Keratinocyte (primary cell): ENCODE measurements around the gene BBS7. TPM values are rescaled to one million over a fixed set of nuclear protein-coding genes. Genes with fewer than 3 reads are reported as not detected.

ENCODE experiments used
- DNase-seq: peaks from one replicate; pipeline ENCODE4 v3.0.0-alpha.2; 2011; ENCODE audit warnings: low read depth, missing footprints, low spot score
- FAIRE-seq: peaks from 2 replicates; lab custom pipeline; 2011; peaks lifted over from hg19 to GRCh38; lab: Jason Lieb, UNC
- H2AFZ ChIP-seq: 2 replicates; pipeline ENCODE4 v1.6.0; 2012; ENCODE audit warnings: low read length, control low read depth, inconsistent platforms; ENCODE audit not compliant: control insufficient read depth
- H3K27ac ChIP-seq: 2 replicates; pipeline ENCODE4 v1.5.1; 2011; ENCODE audit warnings: low read length; ENCODE audit not compliant: control insufficient read depth, insufficient read depth
- H3K27me3 ChIP-seq: 3 replicates; pipeline ENCODE4 v1.6.0; 2011; ENCODE audit warnings: low read length; ENCODE audit not compliant: control insufficient read depth, insufficient read depth; ENCODE audit errors: extremely low read depth
- H3K36me3 ChIP-seq, 2 experiments: 2 replicates in 1 of 2; 3 replicates in 1 of 2; pipeline ENCODE4 v1.5.1; 2011; ENCODE audit warnings: low read length in 2 of 2, mild to moderate bottlenecking in 1 of 2; ENCODE audit not compliant: control insufficient read depth in 2 of 2, insufficient read depth in 2 of 2; ENCODE audit errors: extremely low read depth in 1 of 2
- H3K4me1 ChIP-seq: 3 replicates; pipeline ENCODE4 v1.5.1; 2011; ENCODE audit warnings: low read length; ENCODE audit not compliant: control insufficient read depth, insufficient read depth; ENCODE audit errors: extremely low read depth
- H3K4me2 ChIP-seq: 3 replicates; pipeline ENCODE4 v1.6.0; 2011; ENCODE audit warnings: low read depth, low read length; ENCODE audit not compliant: control insufficient read depth, insufficient read depth; ENCODE audit errors: extremely low read depth
- H3K4me3 ChIP-seq, 3 experiments: fragments of 200-600 bp in 1 of 3; sonication (generic) in 1 of 3; 2 replicates in 2 of 3; 3 replicates in 1 of 3; pipeline ENCODE4 v1.5.1; 2011 to 2016; ENCODE audit warnings: low read length in 3 of 3, mild to moderate bottlenecking in 3 of 3, control low read depth in 2 of 3, inconsistent platforms in 1 of 3, low read depth in 1 of 3, mixed read lengths in 1 of 3, mixed run types in 1 of 3, moderate library complexity in 1 of 3; ENCODE audit not compliant: control insufficient read depth in 2 of 3, insufficient read depth in 2 of 3; ENCODE audit errors: extremely low read depth in 1 of 3
- H3K79me2 ChIP-seq: 2 replicates; pipeline ENCODE4 v1.6.0; 2012; ENCODE audit warnings: low read length; ENCODE audit not compliant: control insufficient read depth, insufficient read depth
- H3K9ac ChIP-seq: 3 replicates; pipeline ENCODE4 v1.6.0; 2011; ENCODE audit warnings: low read length; ENCODE audit not compliant: control insufficient read depth, insufficient read depth; ENCODE audit errors: extremely low read depth
- H3K9me1 ChIP-seq: 3 replicates; pipeline ENCODE4 v1.6.0; 2011; ENCODE audit warnings: low read length; ENCODE audit not compliant: control insufficient read depth, insufficient read depth; ENCODE audit errors: extremely low read depth
- H3K9me3 ChIP-seq: 2 replicates; pipeline ENCODE4 v1.5.1; 2012; ENCODE audit warnings: low read depth, low read length; ENCODE audit not compliant: control insufficient read depth
- H4K20me1 ChIP-seq: 3 replicates; pipeline ENCODE4 v1.6.0; 2011; ENCODE audit warnings: low read length; ENCODE audit not compliant: control insufficient read depth, insufficient read depth; ENCODE audit errors: extremely low read depth
- EZH2 ChIP-seq: IDR thresholded peaks from one replicate; pipeline ENCODE4 v1.6.1; 2012; ENCODE audit warnings: inconsistent platforms, mild to moderate bottlenecking, low read length, moderate library complexity
- dilution Hi-C: fragments of 300-500 bp; cut with MboI; formaldehyde crosslinking; loops from one replicate; pipeline ENCODE4 v1.7.0; 2020; ENCODE audit warnings: low sequenced_read_pairs; ENCODE audit not compliant: extremely low pct_ligation_motif_present
- polyA plus RNA-seq, 5 experiments: library from polyadenylated mRNA; depleted of rRNA in 3 of 5; stranded (reverse) in 3 of 5; stranded (forward) in 1 of 5; unstranded in 1 of 5; fragments of >200 nt; gene quantifications; 1 replicate in 1 of 5; 2 replicates in 3 of 5; 3 replicates in 1 of 5; pipeline versions ENCODE4 v1.2.1 to v1.2.3, GENCODE V29; 2011 to 2012; ENCODE audit warnings: missing spikeins in 2 of 5, low read depth in 1 of 5, low replicate concordance in 1 of 5
- TF ChIP-seq, protein P1 (sequence below), 3 experiments: IDR thresholded peaks in 1 of 3; conservative IDR thresholded peaks in 1 of 3; optimal IDR thresholded peaks in 1 of 3; 2 replicates in 2 of 3; 3 replicates in 1 of 3; pipeline versions ENCODE3 to v1.5.1; 2011; ENCODE audit warnings: low read length in 3 of 3, mild to moderate bottlenecking in 3 of 3, moderate library complexity in 2 of 3, control low read depth in 1 of 3, inconsistent platforms in 1 of 3; ENCODE audit not compliant: insufficient read depth in 2 of 3; ENCODE audit errors: extremely low read depth in 1 of 3

BBS7 gene
- polyA plus RNA-seq, 1 donor (not counting 4 experiments of a cell fraction or from before 2014, with no cell fraction given) = 34.8 TPM

DNA sequence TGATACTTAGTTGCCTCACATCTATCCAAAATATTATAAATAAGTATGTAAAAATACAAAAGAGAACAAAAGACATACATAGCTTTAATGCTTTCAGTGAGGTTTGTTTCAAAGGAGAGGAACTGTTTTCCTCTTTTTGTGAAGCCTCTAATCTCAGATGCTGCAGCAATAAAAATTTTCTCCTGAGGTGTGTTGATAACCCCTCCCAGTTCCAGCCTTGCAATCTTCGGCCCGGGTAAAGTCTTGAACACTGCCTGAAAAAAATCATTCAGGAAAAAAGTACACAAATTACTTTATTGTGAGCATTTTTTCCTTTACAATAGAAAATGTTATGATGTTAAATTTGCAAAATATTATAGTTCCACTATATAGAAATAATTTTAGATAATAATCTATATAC lies 8.8 kb downstream of the BBS7 start:
- Histone ChIP-seq H2AFZ (no peak overlapping the region), H3K4me1 (no peaks in the 10 kb centered on the region), H3K9me1 (no peaks in the 10 kb centered on the region), H3K9me3 (no peaks in the 10 kb centered on the region), H3K4me2 (no peak overlapping the region), H3K27me3 (no peaks in the 10 kb centered on the region), H3K36me3 (peaks cover 3 to 6% of the 10 kb centered on the region in 2 experiments), H4K20me1 (no peaks in the 10 kb centered on the region), H3K4me3 (no peak overlapping the region), H3K27ac (no peak overlapping the region), H3K79me2 (no peaks in the 10 kb centered on the region), H3K9ac (no peak overlapping the region)
- no peak for FAIRE-seq
- TF ChIP-seq, protein P1, sequence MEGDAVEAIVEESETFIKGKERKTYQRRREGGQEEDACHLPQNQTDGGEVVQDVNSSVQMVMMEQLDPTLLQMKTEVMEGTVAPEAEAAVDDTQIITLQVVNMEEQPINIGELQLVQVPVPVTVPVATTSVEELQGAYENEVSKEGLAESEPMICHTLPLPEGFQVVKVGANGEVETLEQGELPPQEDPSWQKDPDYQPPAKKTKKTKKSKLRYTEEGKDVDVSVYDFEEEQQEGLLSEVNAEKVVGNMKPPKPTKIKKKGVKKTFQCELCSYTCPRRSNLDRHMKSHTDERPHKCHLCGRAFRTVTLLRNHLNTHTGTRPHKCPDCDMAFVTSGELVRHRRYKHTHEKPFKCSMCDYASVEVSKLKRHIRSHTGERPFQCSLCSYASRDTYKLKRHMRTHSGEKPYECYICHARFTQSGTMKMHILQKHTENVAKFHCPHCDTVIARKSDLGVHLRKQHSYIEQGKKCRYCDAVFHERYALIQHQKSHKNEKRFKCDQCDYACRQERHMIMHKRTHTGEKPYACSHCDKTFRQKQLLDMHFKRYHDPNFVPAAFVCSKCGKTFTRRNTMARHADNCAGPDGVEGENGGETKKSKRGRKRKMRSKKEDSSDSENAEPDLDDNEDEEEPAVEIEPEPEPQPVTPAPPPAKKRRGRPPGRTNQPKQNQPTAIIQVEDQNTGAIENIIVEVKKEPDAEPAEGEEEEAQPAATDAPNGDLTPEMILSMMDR (optimal IDR thresholded peaks at IDR 0.05 in 1 of 3, IDR thresholded peaks at IDR 0.05 in 1 of 3, conservative IDR thresholded peaks at IDR 0.05 in 1 of 3; ENCODE audit: extremely low read depth in 1 of 3, insufficient read depth in 2 of 3, low read length in 3 of 3) = no peak
- TF ChIP-seq EZH2 = no peak
- DNase-seq = no peak
- dilution Hi-C loops = no loop called here

DNA sequence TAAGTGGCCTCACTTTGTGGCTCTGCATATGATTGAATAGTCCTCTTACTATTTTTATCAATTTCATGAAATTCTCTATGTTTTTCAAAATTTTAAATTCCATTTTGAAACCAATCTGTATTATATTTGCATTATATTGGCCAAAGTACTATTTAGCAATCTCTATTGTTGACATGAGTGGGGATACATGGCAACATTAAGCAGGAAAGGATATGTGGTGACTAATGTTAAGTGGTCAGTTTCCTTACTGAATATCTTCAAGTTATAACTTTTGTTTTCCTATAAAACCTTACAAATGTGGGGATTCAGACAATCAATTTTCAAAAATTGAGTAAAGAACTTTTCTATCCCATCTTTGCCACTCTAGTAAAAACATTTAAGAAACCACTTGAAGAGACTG lies 10.2 kb downstream of the BBS7 start:
- H3K36me3 ChIP-seq = peaks cover 4 to 6% of the 10 kb centered on the region in 2 experiments

More for the DNA sequence above, 10.2 kb downstream of the BBS7 start:
- DNase-seq (no peak), FAIRE-seq (no peak)
- Histone ChIP-seq H3K9me1 (no peaks in the 10 kb centered on the region), H3K4me2 (no peak overlapping the region), H3K79me2 (no peaks in the 10 kb centered on the region), H3K27ac (no peak overlapping the region), H3K4me3 (no peak overlapping the region), H3K9me3 (no peaks in the 10 kb centered on the region), H3K4me1 (no peaks in the 10 kb centered on the region), H2AFZ (no peak overlapping the region), H3K9ac (no peak overlapping the region), H3K27me3 (no peaks in the 10 kb centered on the region), H4K20me1 (no peaks in the 10 kb centered on the region)
- dilution Hi-C loops = no loop called here
- TF ChIP-seq, protein P1 (optimal IDR thresholded peaks at IDR 0.05 in 1 of 3, IDR thresholded peaks at IDR 0.05 in 1 of 3, conservative IDR thresholded peaks at IDR 0.05 in 1 of 3; ENCODE audit: extremely low read depth in 1 of 3, insufficient read depth in 2 of 3, low read length in 3 of 3) = no peak
- TF ChIP-seq EZH2 = no peak
